Fibroblast of villous mesenchyme (primary cell): ENCODE results near the gene HOXB3. TPM values are rescaled to one million over a fixed set of nuclear protein-coding genes. Genes with fewer than 3 reads are reported as not detected.
A peak's percentile ranks its signal among the peaks of the same experiment; 100 is the strongest.

Experiments used
- DNase-seq: peaks from one replicate; pipeline ENCODE4 v3.0.0-alpha.2; 2010; ENCODE audit warnings: low read depth
- H3K4me3 ChIP-seq: 2 replicates; pipeline ENCODE4 v1.5.1; 2011; ENCODE audit warnings: low read depth, mild to moderate bottlenecking, low read length
- CTCF ChIP-seq: IDR thresholded peaks from 2 replicates; pipeline ENCODE4 v1.5.1; 2012; ENCODE audit warnings: low read depth, mild to moderate bottlenecking, low read length; ENCODE audit not compliant: insufficient read depth
- total RNA-seq: library from RNA; depleted of rRNA; stranded (reverse); fragments of >200 nt; gene quantifications from 2 replicates; pipeline ENCODE4 v1.2.3, GENCODE V29; 2012

Gene HOXB3
- total RNA-seq, 1 donor: 4.3 TPM

DNA sequence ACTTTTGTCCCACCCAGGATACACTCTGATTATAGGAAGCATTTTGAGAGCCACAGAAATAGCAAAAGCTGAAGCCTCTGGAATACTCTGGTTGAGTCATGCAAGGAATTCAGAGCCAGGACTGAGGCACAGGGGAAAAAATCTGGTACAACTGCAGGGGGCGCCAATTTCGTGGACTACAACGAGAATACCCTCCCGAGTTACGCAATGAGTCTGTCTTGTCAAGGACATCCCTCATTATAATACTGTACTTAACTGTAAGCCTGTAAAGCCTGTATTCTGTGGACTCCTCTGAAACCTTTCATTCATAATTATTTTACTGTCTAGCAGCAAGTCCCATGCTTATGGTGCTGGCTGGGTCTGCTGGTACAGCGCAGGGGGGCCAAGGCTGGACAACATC lies 67.0 kb downstream of the HOXB3 start:
- TF ChIP-seq CTCF: peak; percentile 12
- DNase-seq: no peak
- no peak overlapping the region for H3K4me3 ChIP-seq

- no peak overlapping the region for H3K4me3 ChIP-seq
- DNase-seq: peak; percentile 61
- TF ChIP-seq CTCF: no peak
Measured at GRCh38 chr17:48522031-48522653, 67.9 kb downstream of the HOXB3 start.

- no peak for TF ChIP-seq CTCF
- no peak for DNase-seq
- no peak overlapping the region for H3K4me3 ChIP-seq
Measured at GRCh38 chr17:48520631-48521079, 69.4 kb downstream of the HOXB3 start.

GRCh38 chr17:48519427-48519826 lies 70.6 kb downstream of the HOXB3 start:
- no peak overlapping the region for H3K4me3 ChIP-seq
- TF ChIP-seq CTCF: no peak
- DNase-seq: no peak

DNA sequence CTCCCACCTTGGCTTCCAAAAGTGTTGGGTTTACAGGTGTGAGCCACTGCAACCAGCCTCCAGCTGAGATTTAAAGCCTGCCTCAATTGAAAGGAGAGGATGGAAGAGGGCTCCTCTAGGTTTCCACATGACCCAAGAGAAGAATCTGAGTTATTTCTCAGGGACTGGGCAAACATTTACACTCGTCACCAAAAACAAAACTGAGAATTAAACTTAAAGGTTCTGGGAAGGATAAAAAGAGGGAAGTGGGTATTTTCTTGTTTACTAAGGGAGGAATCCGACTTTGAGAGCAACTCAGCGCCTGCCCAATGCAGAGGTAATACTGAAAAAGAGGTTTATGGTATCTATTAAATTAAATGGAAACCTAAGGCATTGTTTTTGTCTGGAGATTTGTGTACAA lies 72.6 kb downstream of the HOXB3 start:
- no peak overlapping the region for H3K4me3 ChIP-seq
- no peak for TF ChIP-seq CTCF
- DNase-seq: no peak

GRCh38 chr17:48515925-48516900 lies 73.8 kb downstream of the HOXB3 start:
- DNase-seq: no peak
- H3K4me3 ChIP-seq: no peak overlapping the region
- TF ChIP-seq CTCF: no peak
